Sigmoid colon (tissue), 4 donors: ENCODE data around the gene GPC3.

Source experiments
- POLR2A ChIP-seq, 2 donors: fragments of 450-650 bp; IDR thresholded peaks; one replicate each; pipeline ENCODE4 v1.6.1; 2016; ENCODE audit warnings: antibody characterized with exemption in 2 of 2, mild to moderate bottlenecking in 2 of 2, moderate library complexity in 2 of 2
- POLR2AphosphoS5 ChIP-seq, 4 donors: sonication (generic); formaldehyde crosslinking; IDR thresholded peaks; one replicate each; pipeline ENCODE4 v1.6.1; 2017; ENCODE audit warnings: antibody characterized with exemption in 4 of 4

GRCh38 chrX:133569217-133569616, 416.2 kb downstream of the GPC3 start:
- TF ChIP-seq POLR2AphosphoS5 (IDR thresholded peaks at IDR 0.05): no peak
- TF ChIP-seq POLR2A (IDR thresholded peaks at IDR 0.05): no peak
